SU-DHL-6 (cell line): ENCODE measurements around the gene ALKBH6.

ENCODE experiments used
- CTCF ChIP-seq: fragments of 200-600 bp; sonication (generic); IDR thresholded peaks from one replicate; pipeline ENCODE4 v1.5.1; 2017; ENCODE audit warnings: antibody characterized with exemption, mild to moderate bottlenecking, low read length, moderate library complexity; ENCODE audit not compliant: insufficient read depth, poor library complexity, severe bottlenecking
- EZH2phosphoT487 ChIP-seq: fragments of 200-600 bp; sonication (generic), shearing (Covaris generic); conservative IDR thresholded peaks from 2 replicates; pipeline ENCODE4 v1.6.1; 2018; ENCODE audit warnings: mild to moderate bottlenecking, antibody characterized with exemption, low read length, moderate library complexity, mixed read lengths

DNA sequence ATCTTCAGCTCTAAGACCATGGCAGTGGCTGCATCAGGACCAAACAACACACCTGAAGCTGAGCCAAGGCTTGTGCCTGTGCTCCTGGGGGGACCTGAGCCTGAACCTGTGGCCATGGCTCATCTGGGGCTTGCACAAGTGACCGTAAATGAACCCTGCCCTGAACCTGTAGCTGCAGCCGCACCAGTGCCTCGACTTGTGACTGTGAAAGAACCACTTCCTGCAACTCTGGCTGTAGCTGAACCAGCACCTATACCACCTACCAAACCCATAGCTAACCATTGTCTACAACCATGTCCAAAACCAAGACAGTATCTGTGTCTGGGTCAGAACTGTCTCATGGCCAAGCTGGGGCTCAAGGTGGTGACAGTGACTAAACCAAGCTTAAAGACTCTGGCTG, 47.2 kb downstream of the ALKBH6 start:
- no peak for TF ChIP-seq EZH2phosphoT487
- no peak for TF ChIP-seq CTCF
